Measurements from ENCODE around the gene PRKX. TPM values are rescaled to one million over a fixed set of nuclear protein-coding genes. Genes with fewer than 3 reads are reported as not detected.
"Not testable (repeated sequence)": the region's sequence is repeated elsewhere in the genome, so short reads cannot be mapped to it uniquely, and the experiment has no call there.

The PRKX gene
- total RNA-seq, 1 experiment from 2014 or later, result 31.5 TPM

GRCh38 chrX:3663576-3664250 lies 49.7 kb downstream of the PRKX start:
- DNase-seq (ENCODE audit: extremely low read depth, low read depth), result not testable (repeated sequence)

- DNase-seq (ENCODE audit: extremely low read depth, low read depth), result no peak
These were observed 53.7 kb downstream of the PRKX start for GRCh38 chrX:3659761-3660160.

- no peak for DNase-seq (ENCODE audit: extremely low read depth, low read depth)
These were observed 58.3 kb downstream of the PRKX start for GRCh38 chrX:3655181-3655580.

GRCh38 chrX:3653111-3653510 lies 60.3 kb downstream of the PRKX start:
- DNase-seq (ENCODE audit: extremely low read depth, low read depth), result no peak

GRCh38 chrX:3651277-3651676 lies 62.2 kb downstream of the PRKX start:
- DNase-seq (ENCODE audit: extremely low read depth, low read depth), result peak; percentile 6

GRCh38 chrX:3648084-3648483 lies 65.4 kb downstream of the PRKX start:
- DNase-seq (ENCODE audit: extremely low read depth, low read depth), result no peak

DNA sequence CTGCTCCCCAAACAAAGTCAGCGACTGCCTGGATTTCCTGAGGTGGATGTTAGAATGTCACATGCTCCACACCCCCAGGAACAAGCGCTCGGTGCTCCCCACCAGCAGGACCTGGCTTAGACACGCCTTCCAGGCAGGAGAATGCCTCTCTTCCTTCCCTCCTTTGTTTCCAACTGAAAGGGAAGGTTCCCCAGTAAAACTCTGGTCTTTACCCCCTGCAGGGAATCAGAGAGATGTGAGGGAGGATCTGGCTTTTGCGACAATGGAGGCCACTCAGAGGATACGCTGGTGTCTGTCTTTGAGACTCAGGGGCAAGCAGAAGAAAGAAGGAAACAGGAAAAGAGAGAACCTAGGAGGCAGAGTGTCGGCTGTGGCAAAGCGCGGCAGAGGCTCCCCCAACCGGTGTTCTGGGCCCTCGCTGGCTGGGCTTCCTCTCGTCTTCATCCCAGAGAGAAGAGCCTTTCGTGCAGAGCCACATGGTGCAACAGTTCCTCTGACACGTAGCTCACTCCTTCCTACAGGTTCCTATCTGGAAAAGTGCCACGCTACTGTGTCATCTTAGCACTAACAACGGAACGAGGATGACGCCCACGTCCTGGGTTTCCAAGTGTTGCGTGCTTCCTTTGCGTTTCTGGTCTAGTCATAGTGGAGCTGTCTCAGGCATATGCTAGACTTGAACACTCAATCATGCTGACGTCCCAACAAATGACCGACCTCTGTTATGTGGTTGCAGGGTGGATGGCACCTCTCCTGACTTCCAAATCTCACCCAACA lies 73.4 kb downstream of the PRKX start:
- not testable (repeated sequence) for DNase-seq (ENCODE audit: extremely low read depth, low read depth)

- no peak for DNase-seq (ENCODE audit: extremely low read depth, low read depth)
These were observed 74.2 kb downstream of the PRKX start for GRCh38 chrX:3639236-3639635.

DNA sequence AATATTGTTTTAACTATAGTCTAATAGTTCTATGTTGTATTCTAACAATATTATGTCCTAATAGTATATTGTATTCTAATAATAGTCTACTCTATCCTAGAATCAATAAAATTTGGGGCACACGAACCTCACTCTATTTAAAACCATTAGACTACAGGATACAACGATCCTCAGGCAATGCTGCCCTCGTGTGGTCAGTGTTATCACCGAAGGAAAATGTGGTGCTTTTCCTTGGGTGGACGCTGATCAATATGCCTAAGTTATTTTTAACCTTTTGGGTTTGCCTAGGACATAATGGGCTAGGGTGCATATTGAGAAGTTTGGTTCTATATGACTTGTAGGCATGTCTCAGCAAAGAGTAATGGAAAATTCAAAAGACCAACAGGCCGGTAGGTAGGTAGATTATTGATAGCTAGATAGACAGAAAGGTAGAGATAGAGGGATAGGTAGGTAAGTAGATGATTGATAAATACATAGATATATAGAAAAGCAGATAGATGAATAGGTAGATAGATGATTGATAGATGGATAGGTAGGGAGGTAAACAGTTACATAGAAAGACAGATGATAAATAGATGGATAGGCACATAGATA lies 75.1 kb downstream of the PRKX start:
- DNase-seq (ENCODE audit: extremely low read depth, low read depth), result peak; percentile 45

DNA sequence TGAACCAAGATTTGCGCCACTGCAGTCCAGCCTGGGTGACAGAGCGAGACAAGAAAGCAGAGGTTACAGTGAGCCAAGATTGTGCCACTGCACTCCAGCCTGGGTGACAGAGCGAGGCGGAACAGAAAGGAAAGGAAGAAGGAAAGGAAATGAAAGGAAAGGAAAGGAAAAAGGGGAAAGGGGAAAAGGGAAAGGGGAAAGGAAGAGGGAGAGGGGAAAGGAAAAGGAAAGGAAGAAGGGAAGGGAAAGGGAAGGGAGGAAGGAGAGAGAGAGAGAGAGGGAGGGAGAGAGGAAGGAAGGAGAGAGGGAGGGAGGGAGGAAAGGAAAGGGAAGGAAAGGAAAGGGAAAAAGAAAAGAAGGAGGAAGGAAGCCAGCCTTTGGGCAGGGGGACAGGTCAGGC lies 76.6 kb downstream of the PRKX start:
- DNase-seq (ENCODE audit: extremely low read depth, low read depth), result no peak

DNA sequence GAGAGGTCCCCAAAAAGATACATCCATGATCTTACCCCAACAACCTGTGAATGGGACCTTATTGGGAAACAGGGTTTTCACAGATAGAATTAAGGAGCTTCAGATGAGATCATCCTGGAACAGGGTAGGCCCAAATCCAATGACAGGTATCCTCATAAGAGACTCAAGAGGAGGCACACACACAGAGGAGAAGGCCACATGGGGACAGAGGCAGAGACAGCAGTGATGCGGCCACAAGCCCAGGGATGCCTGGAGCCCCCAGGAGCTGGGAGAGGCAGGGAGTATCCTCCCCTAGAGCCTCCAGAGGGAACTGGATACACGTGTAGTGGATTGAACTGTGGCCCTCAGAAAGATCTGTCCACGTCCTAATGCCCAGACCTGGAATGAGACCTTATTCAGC lies 82.3 kb downstream of the PRKX start:
- no peak for DNase-seq (ENCODE audit: extremely low read depth, low read depth)

DNA sequence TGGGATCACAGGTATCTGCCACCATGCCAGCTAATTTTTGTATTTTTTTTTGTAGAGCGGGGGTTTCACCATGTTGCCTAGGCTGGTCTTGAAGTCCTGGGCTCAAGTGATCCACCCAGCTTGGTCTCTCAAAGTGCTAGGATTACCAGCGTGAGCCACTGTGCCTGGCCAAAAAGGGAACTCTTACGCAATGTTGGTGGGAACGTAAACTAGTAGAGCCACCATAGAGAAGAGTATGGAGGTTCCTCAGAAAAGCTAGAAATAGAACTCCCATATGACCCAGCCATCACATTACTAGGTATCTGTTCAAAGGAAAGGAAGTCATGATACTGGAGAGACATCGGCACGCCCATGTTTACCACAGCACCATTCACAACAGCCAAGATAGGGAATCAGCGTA lies 85.9 kb downstream of the PRKX start:
- DNase-seq (ENCODE audit: extremely low read depth, low read depth), result no peak

DNA sequence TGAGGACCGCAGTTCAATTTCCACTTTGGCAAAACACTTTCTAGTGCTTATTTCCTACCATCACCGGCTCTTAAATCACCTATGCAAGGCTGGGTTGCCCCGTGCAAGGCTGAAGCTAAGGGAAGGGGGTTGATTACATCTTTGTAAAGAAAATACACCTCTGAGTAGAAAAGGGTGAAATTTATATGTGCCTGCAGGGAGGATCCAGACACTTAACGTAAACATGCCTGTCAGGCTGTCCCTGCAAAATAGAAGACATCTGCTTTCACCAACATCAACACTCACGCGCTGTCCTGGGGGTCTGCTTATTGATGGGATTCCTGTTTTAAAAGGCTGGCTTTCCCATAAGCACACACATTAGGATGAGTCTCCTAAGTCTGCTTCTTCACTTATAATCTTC lies 92.0 kb downstream of the PRKX start:
- DNase-seq (ENCODE audit: extremely low read depth, low read depth), result no peak

- not testable (repeated sequence) for DNase-seq (ENCODE audit: extremely low read depth, low read depth)
These were observed 101.7 kb downstream of the PRKX start for GRCh38 chrX:3611744-3612143.

GRCh38 chrX:3609810-3610209 lies 103.6 kb downstream of the PRKX start:
- DNase-seq (ENCODE audit: extremely low read depth, low read depth), result no peak

- no peak for DNase-seq (ENCODE audit: extremely low read depth, low read depth)
These were observed 110.3 kb downstream of the PRKX start for GRCh38 chrX:3603026-3603661.

DNA sequence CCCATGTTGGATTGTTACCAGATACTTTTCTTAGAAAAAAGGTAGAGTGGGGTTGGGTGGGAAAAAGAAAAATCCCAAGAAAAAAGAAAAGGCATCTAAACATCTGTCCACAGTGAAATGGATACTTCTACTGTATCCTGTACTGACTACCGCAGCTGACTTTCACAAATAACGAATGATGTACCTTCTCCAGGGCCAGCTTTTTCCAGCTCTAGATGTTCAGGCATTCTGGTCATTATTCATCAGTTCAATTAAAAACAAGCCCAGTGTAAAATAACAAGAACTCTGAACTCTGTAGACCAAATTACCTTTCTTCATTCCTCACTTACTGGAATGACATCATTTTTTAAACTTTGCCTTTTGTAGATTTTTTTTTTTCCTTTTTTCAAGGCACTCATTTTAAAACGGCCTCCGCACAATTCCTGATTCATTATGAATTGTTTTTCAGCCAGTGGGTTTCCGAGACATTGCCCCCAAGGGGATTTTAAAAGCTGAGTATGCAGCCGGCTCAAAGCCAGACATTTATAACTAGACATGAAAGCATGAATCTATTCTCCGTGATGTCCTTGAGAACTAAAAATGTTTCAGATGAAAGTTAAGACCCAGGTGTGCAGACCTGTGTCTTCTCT lies 113.5 kb downstream of the PRKX start:
- DNase-seq (ENCODE audit: extremely low read depth, low read depth), result no peak

- no peak for DNase-seq (ENCODE audit: extremely low read depth, low read depth)
These were observed 114.7 kb downstream of the PRKX start for GRCh38 chrX:3598709-3599108.

DNA sequence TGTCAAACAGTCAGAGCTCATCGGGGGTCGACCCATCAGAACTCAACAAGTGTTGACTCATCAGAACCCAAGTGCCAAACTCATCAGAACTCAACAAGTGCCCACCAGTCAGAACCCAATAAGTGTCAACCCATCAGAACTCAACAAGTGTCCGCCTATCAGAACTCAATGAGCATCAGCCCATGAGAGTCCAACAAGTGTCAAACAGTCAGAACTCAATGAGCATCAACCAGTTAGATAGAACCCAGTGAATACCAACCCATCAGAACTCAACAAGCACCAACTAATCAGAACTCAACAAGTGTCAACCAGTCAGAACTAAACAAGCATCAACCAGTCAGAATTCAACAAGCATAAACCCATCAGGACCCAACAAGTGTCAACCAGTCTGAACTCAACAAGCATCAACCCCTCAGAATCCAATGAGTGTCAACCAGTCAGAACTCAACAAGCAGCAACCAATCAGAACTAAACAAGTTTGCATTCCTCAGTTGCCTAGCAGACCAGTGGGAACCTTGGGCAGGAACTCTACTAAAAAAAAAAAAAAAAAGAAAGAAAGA lies 115.3 kb downstream of the PRKX start:
- no peak for DNase-seq (ENCODE audit: extremely low read depth, low read depth)

DNA sequence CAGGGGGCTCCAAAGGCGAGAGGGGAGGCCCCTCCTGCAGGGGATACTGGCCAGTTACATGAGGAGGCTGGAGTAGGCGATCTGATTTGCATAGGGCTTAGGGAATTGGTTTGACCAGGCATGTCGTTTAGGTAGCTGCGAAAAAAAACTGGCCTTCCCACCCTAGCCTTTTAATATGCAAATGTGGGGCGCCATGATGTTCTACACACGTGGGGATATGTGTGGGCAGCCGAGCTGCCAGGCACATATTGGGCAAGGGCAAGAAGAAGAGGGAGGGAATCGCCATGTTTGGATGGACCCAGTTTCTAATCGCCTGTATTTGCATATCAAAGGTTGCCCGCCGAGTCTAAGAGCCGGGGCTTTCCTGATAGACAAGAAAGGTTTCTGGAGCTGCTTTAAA lies 121.3 kb downstream of the PRKX start:
- no peak for DNase-seq (ENCODE audit: extremely low read depth, low read depth)

DNA sequence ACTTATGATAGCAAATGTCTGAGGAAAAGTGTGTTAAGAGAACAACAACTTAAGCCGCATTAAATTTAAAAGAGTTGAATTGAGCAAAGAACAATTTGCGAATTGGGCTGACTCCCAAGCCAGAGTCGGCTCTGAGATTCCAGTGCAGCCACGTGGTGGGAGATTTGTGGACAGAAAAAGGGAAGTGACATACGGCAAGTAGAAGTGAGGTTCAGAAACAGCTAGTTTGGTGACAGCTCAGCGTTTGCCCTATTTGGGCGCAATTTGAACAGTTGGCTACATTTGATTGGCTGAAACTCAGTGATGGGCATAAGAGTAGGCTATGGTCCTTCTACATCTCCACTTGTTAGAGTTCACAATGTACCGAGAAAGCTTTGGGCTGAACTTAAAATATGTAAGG lies 124.0 kb downstream of the PRKX start:
- DNase-seq (ENCODE audit: extremely low read depth, low read depth), result no peak
